Natural killer cell (primary cell): Measurements from ENCODE around the gene RAB11FIP5. TPM values are rescaled to one million over a fixed set of nuclear protein-coding genes. Genes with fewer than 3 reads are reported as not detected.

ENCODE experiments used
- ATAC-seq, 3 donors: fragments of 150-1000 bp in 2 of 3; fragments of 200-7000 bp in 1 of 3; cut with Tn5 transposase; 1 replicate in 1 of 3; 2 replicates in 2 of 3; pipeline ENCODE4 v1.10.0; 2021; ENCODE audit warnings: mild to moderate bottlenecking in 2 of 3, moderate library complexity in 2 of 3
- DNase-seq, 2 donors: peaks; one replicate each; pipeline versions ENCODE4 v3.0.0 to v3.0.0-alpha.2; 2013 to 2021; ENCODE audit warnings: mixed read lengths in 1 of 2
- H3K27ac ChIP-seq: one replicate; pipeline ENCODE4 v1.5.1; 2013; ENCODE audit warnings: mild to moderate bottlenecking, low read length
- H3K27me3 ChIP-seq: one replicate; pipeline ENCODE4 v1.6.1; 2013; ENCODE audit warnings: low read length; ENCODE audit not compliant: control insufficient read depth, insufficient read depth
- H3K36me3 ChIP-seq: one replicate; pipeline ENCODE4 v1.6.1; 2013; ENCODE audit warnings: low read length; ENCODE audit not compliant: control insufficient read depth, insufficient read depth
- H3K4me1 ChIP-seq: one replicate; pipeline ENCODE4 v1.6.1; 2013; ENCODE audit warnings: low read length; ENCODE audit not compliant: control insufficient read depth, insufficient read depth
- H3K4me3 ChIP-seq: one replicate; pipeline ENCODE4 v1.5.1; 2013; ENCODE audit warnings: low read length
- H3K9me3 ChIP-seq: one replicate; pipeline ENCODE4 v1.6.1; 2013; ENCODE audit warnings: low read length; ENCODE audit not compliant: control insufficient read depth, insufficient read depth
- H3K27ac Mint-ChIP-seq, 2 donors: one replicate each; pipeline ENCODE4 v1.8.0; 2022; ENCODE audit warnings: mild to moderate bottlenecking in 2 of 2, mixed read lengths in 2 of 2, moderate library complexity in 1 of 2
- H3K27me3 Mint-ChIP-seq, 2 donors: one replicate each; pipeline ENCODE4 v1.8.0; 2022; ENCODE audit warnings: low read depth in 2 of 2, mixed read lengths in 2 of 2
- H3K36me3 Mint-ChIP-seq: one replicate; pipeline ENCODE4 v1.8.0; 2022; ENCODE audit warnings: mixed read lengths
- H3K4me1 Mint-ChIP-seq, 2 donors: one replicate each; pipeline ENCODE4 v1.8.0; 2022; ENCODE audit warnings: mixed read lengths in 2 of 2
- H3K4me3 Mint-ChIP-seq: one replicate; pipeline ENCODE4 v1.8.0; 2022; ENCODE audit warnings: mild to moderate bottlenecking, moderate library complexity, mixed read lengths
- H3K9me3 Mint-ChIP-seq, 2 donors: one replicate each; pipeline ENCODE4 v1.8.0; 2022; ENCODE audit warnings: mixed read lengths in 2 of 2
- CTCF ChIP-seq: fragments of 200-600 bp; IDR thresholded peaks from one replicate; pipeline ENCODE4 v1.8.0; 2022; ENCODE audit warnings: antibody characterized with exemption
- WGBS: methylation state at CpG from one replicate; pipeline ENCODE4 v1.1.7; 2013; ENCODE audit warnings: missing lambda C conversion rate; ENCODE audit not compliant: insufficient coverage; 5-methylcytosine and 5-hydroxymethylcytosine counted together
- intact Hi-C: fragments of 100-400 bp; cut with micrococcal nuclease; formaldehyde crosslinking; loops from one replicate; pipeline ENCODE4 v1.14.2; 2022
- total RNA-seq, 4 donors: library from RNA; stranded (reverse); fragments of 120-200 nt in 1 of 4; gene quantifications; one replicate each; pipeline versions ENCODE4 v1.2.3 to v1.2.4, GENCODE V29; 2013 to 2022

RAB11FIP5 gene
- total RNA-seq = 10 to 100 TPM in 2 of 3 donors, 1 to 10 TPM in 1; 4.9 to 15.9 (median 11.2) TPM
- 4.8 TPM for total RNA-seq (2013)

DNA sequence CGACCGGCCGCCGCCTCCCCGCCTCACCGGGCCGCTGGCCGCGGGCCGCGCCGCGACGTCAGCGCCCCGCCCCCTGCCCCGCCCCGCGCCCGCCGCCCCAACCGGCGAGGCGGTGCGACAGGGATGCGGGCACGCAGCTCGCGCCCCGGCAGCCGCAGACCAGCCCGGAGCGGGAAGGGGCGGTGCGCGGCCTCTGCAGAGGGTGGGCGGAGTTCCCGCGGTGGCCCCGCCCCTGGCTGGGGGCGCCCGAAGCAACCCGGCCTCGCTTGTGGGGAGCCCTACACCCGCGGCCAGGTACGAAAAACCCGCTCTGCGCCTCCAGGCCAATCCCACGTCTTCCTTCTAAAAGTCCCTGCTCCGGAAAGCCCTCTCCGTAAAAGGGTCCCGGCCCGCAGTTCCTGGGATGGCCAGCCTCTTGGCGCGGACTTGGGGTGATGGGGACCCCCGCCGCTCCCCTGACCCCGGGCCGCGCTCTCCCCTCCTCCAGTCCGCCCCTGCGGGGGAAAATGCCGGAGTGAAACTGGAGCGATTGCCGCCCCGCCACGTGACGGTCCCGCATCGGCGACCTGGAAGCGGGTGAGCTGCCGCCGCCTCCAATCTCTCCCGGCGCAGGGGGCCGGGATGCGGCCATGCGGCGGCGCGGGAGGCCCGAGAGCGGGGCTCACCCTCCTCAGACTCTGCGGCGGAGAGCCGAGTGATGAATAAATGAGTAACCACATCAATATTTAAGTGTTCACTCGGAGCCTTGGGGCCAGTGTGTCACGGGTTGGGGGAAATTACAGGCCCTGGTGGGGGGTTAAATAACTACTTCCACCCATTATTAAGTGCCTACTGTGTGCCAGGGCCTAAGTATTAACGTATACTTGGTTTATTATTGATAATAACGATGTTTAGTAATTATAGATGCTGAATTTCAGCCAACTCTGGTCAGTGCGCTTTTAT, at the start of gene RAB11FIP5:
TSS of gene RAB11FIP5 (minus strand) at position 36 of the 942 bp plus-strand sequence. CDS start 171 bp downstream, outside the sequence.
- H3K27me3 Mint-ChIP-seq = peaks cover 0 to 13% of the 10 kb centered on the region in 2 donors
- Histone ChIP-seq H3K36me3 (no peaks in the 10 kb centered on the region), H3K27me3 (peaks cover 4% of the 10 kb centered on the region), H3K27ac (peak within 1 kb of the TSS; percentile 31), H3K4me3 (peak within 1 kb of the TSS; percentile 77), H3K4me1 (peaks cover 16% of the 10 kb centered on the region), H3K9me3 (no peaks in the 10 kb centered on the region)
- peak; percentile 74 to 89 for DNase-seq
- peaks cover 6 to 23% of the 10 kb centered on the region in 2 donors for H3K4me1 Mint-ChIP-seq
- H3K36me3 Mint-ChIP-seq = no peaks in the 10 kb centered on the region
- intact Hi-C loops = loop anchor here (1.0 kb wide), 1 partner anchor 42 kb away; the partner anchor contains the start of gene SFXN5
- TF ChIP-seq CTCF = no peak
- no peaks in the 10 kb centered on the region for H3K9me3 Mint-ChIP-seq
- peak; percentile 81 to 89 (median 88) for ATAC-seq
- H3K4me3 Mint-ChIP-seq = peak within 1 kb of the TSS; percentile 90
- WGBS = under 1% methylated on average over 89 of the region's 93 CpGs
- H3K27ac Mint-ChIP-seq = peak within 1 kb of the TSS in 1 of 2 donors; percentile 77

DNA sequence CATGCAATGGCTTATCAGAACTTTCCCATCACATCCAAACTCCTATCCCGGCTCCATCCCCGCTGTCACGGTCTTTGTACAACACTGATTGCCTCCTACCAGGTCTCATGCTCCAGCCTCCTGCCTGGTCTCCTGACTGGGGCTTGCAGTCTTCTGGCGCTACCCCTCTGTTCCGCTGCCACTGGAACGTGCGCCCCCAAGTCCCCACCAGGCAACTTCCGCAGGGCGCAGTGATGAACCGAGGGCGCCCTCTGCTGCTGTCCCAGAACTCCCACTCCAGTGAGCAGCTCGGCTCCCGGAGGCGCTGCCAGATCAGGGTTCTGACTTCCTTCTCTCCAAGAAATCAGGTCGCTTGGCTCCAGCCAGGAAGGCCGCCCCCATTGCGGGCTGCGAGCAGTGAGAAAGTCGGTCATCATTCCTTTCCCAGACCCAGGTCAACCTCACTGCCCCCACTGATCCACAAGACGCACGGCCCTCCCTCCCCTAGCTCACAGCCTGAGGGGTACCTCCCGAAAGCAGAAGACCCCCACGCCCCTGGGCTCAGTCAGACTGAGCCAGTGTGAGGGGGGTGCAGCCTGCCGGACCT, 43.9 kb upstream of the RAB11FIP5 start:
- Histone ChIP-seq H3K27me3 (no peaks in the 10 kb centered on the region), H3K36me3 (no peaks in the 10 kb centered on the region), H3K27ac (no peak overlapping the region), H3K9me3 (no peaks in the 10 kb centered on the region), H3K4me1 (no peaks in the 10 kb centered on the region), H3K4me3 (no peak overlapping the region)
- WGBS = 20% methylated on average over 23 of the region's 24 CpGs
- Mint-ChIP-seq H3K27ac (no peak overlapping the region), H3K4me3 (no peak overlapping the region), H3K9me3 (no peaks in the 10 kb centered on the region), H3K4me1 (no peaks in the 10 kb centered on the region), H3K36me3 (no peaks in the 10 kb centered on the region), H3K27me3 (peaks cover 32 to 46% of the 10 kb centered on the region in 2 donors)
- intact Hi-C loops = no loop called here
- peak in 1 of 2 donors; percentile 61 for DNase-seq
- no peak for TF ChIP-seq CTCF
- ATAC-seq = peak in 1 of 3 donors; percentile 54

GRCh38 chr2:73142937-73143336, 30.2 kb upstream of the RAB11FIP5 start:
- H3K9me3 ChIP-seq = no peaks in the 10 kb centered on the region
- Mint-ChIP-seq H3K4me1 (no peaks in the 10 kb centered on the region), H3K36me3 (no peaks in the 10 kb centered on the region), H3K9me3 (no peaks in the 10 kb centered on the region), H3K27me3 (peaks cover 7 to 20% of the 10 kb centered on the region in 2 donors), H3K4me3 (no peak overlapping the region), H3K27ac (no peak overlapping the region)
- WGBS = 70% methylated on average over 2 of the region's 2 CpGs
- H3K27me3 ChIP-seq = no peaks in the 10 kb centered on the region
- no peak overlapping the region for H3K27ac ChIP-seq
- no peaks in the 10 kb centered on the region for H3K36me3 ChIP-seq
- DNase-seq (no peak), ATAC-seq (no peak)
- intact Hi-C loops = no loop called here
- TF ChIP-seq CTCF = no peak
- no peak overlapping the region for H3K4me3 ChIP-seq
- no peaks in the 10 kb centered on the region for H3K4me1 ChIP-seq
